Osteoblast (primary cell): ENCODE data around the gene AIRE. TPM values are rescaled to one million over a fixed set of nuclear protein-coding genes. Genes with fewer than 3 reads are reported as not detected.

ENCODE experiments used
- DNase-seq: peaks from one replicate; pipeline ENCODE4 v3.0.0; 2011; ENCODE audit warnings: low spot score, mixed read lengths; ENCODE audit not compliant: insufficient read length; ENCODE audit errors: missing footprints
- H2AFZ ChIP-seq: 2 replicates; pipeline ENCODE4 v1.6.0; 2011; ENCODE audit warnings: mild to moderate bottlenecking, low read length
- H3K27ac ChIP-seq: 2 replicates; pipeline ENCODE4 v1.5.1; 2011; ENCODE audit warnings: mild to moderate bottlenecking, low read depth, low read length, moderate library complexity
- H3K27me3 ChIP-seq: 2 replicates; pipeline ENCODE4 v1.6.0; 2012; ENCODE audit warnings: mild to moderate bottlenecking, control low read depth, inconsistent platforms, low read length, moderate library complexity; ENCODE audit not compliant: insufficient read depth
- H3K36me3 ChIP-seq: 2 replicates; pipeline ENCODE4 v1.5.1; 2011; ENCODE audit warnings: mild to moderate bottlenecking, low read length, control low read depth, moderate library complexity; ENCODE audit not compliant: insufficient read depth
- H3K4me1 ChIP-seq: 2 replicates; pipeline ENCODE4 v1.5.1; 2011; ENCODE audit warnings: mild to moderate bottlenecking, low read length, control low read depth, moderate library complexity; ENCODE audit not compliant: insufficient read depth
- H3K4me2 ChIP-seq: 2 replicates; pipeline ENCODE4 v1.6.0; 2011; ENCODE audit warnings: mild to moderate bottlenecking, low read length; ENCODE audit not compliant: insufficient read depth
- H3K4me3 ChIP-seq: fragments of 200-600 bp; sonication (generic); 3 replicates; pipeline ENCODE4 v1.5.1; 2012; ENCODE audit warnings: mild to moderate bottlenecking, low read length, inconsistent platforms; ENCODE audit not compliant: insufficient read depth
- H3K79me2 ChIP-seq: 2 replicates; pipeline ENCODE4 v1.6.0; 2012; ENCODE audit warnings: mild to moderate bottlenecking, low read length, control low read depth, inconsistent platforms; ENCODE audit not compliant: insufficient read depth
- H3K9me3 ChIP-seq: 2 replicates; pipeline ENCODE4 v1.5.1; 2011; ENCODE audit warnings: low read depth, low read length, control low read depth
- H4K20me1 ChIP-seq: 2 replicates; pipeline ENCODE4 v1.6.0; 2012; ENCODE audit warnings: mild to moderate bottlenecking, low read length, control low read depth; ENCODE audit not compliant: insufficient read depth
- CTCF ChIP-seq: IDR thresholded peaks from 2 replicates; pipeline ENCODE4 v1.5.1; 2011; ENCODE audit warnings: mild to moderate bottlenecking, low read depth, low read length, moderate library complexity; ENCODE audit errors: extremely low read depth
- total RNA-seq: library from RNA; depleted of rRNA; stranded (reverse); fragments of >200 nt; gene quantifications from 2 replicates; pipeline ENCODE4 v1.2.3, GENCODE V29; 2012

Gene AIRE
- total RNA-seq, 1 donor = not detected

DNA sequence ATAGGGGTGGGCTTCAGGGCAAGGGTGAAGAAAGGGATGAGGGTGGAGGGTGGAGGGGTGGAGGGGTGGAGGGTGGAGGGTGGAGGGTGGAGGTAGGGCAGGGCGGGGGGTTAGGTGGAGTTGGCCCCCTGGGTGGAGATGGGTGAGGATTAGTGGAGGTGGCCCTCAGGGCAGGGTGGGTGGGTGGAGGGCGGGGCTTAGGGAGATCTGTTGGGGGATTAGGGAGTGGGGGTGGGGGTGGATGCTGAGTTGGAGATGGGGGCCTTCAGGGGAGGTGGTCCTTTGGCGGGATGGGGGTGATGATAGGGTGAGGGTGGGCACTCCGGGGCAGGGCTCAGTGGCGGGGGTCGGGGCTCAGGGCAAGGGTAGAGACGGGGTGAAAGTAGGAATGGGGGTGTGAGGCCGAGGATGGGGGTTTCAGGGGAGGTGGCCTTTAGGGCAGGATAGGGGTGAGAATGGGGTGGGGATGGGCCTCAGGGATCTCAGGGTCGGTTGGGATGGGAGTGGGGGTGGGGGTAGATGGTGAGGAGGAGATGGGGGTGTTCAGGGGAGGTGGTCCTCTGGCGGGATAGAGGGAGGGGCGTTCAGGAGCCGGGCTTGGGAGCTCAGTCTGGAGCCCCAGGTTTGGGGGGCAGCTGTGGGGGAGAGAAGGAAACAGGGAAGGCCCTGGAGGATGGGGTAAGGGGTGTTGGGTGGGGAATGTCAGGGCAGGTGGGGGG, 23.2 kb upstream of the AIRE start:
- no peak overlapping the region for H3K27ac ChIP-seq
- DNase-seq = peak; percentile 67
- H2AFZ ChIP-seq = no peak overlapping the region
- H3K4me2 ChIP-seq = no peak overlapping the region
- H3K4me1 ChIP-seq = no peaks in the 10 kb centered on the region
- TF ChIP-seq CTCF = no peak
- no peaks in the 10 kb centered on the region for H3K79me2 ChIP-seq
- no peaks in the 10 kb centered on the region for H4K20me1 ChIP-seq
- peaks cover 2% of the 10 kb centered on the region for H3K27me3 ChIP-seq
- no peak overlapping the region for H3K4me3 ChIP-seq
- H3K9me3 ChIP-seq = no peaks in the 10 kb centered on the region
- no peaks in the 10 kb centered on the region for H3K36me3 ChIP-seq

DNA sequence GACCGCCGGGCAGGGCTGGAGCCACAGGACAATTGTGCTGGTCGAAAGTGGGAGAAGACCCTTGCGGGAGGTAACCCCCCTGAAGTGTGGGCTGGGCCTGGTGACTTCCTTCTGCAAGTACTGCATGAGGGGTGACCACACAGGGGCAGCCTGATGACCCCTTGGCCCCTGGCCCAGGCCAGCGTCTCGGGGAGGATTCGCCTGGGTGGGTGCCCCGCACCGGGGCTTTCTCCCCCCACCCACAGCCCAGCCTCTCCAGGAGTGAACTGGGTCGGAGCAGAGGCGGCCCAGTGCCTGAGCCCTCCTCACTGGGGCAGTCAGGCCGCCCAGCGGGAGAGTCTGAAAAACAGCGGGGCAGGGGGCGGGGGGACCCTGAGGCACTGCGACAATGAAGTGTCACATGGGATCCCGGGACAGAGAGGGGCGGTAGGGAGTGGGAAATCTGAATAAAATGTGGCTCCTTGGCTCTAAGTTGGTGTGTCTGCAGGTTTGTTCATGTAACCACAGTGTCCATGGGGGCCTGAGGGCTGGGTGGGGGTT, 22.4 kb upstream of the AIRE start:
- DNase-seq = peak; percentile 50
- no peaks in the 10 kb centered on the region for H3K4me1 ChIP-seq

GRCh38 chr21:44263768-44264167, 21.9 kb upstream of the AIRE start:
- no peaks in the 10 kb centered on the region for H4K20me1 ChIP-seq
- H3K36me3 ChIP-seq = no peaks in the 10 kb centered on the region
- no peak overlapping the region for H3K4me3 ChIP-seq
- H2AFZ ChIP-seq = no peak overlapping the region
- no peaks in the 10 kb centered on the region for H3K4me1 ChIP-seq
- no peak overlapping the region for H3K4me2 ChIP-seq
- H3K9me3 ChIP-seq = no peaks in the 10 kb centered on the region
- H3K27me3 ChIP-seq = peaks cover 2% of the 10 kb centered on the region
- no peak overlapping the region for H3K27ac ChIP-seq
- no peaks in the 10 kb centered on the region for H3K79me2 ChIP-seq
- no peak for TF ChIP-seq CTCF
- DNase-seq = peak; percentile 30

More for the DNA sequence above, 22.4 kb upstream of the AIRE start:
- Histone ChIP-seq H3K4me2 (no peak overlapping the region), H4K20me1 (no peaks in the 10 kb centered on the region), H3K27me3 (peaks cover 2% of the 10 kb centered on the region), H3K79me2 (no peaks in the 10 kb centered on the region), H3K4me3 (no peak overlapping the region), H3K36me3 (no peaks in the 10 kb centered on the region), H2AFZ (no peak overlapping the region), H3K27ac (no peak overlapping the region), H3K9me3 (no peaks in the 10 kb centered on the region)
- no peak for TF ChIP-seq CTCF

- Histone ChIP-seq H3K27me3 (no peaks in the 10 kb centered on the region), H3K9me3 (no peaks in the 10 kb centered on the region)
- DNase-seq = peak; percentile 61
Observed at GRCh38 chr21:44265734-44266270, 19.9 kb upstream of the AIRE start.

More at GRCh38 chr21:44265734-44266270, 19.9 kb upstream of the AIRE start:
- Histone ChIP-seq H3K79me2 (no peaks in the 10 kb centered on the region), H3K27ac (no peak overlapping the region), H3K4me3 (no peak overlapping the region), H4K20me1 (no peaks in the 10 kb centered on the region), H3K4me2 (no peak overlapping the region), H3K36me3 (no peaks in the 10 kb centered on the region), H3K4me1 (no peaks in the 10 kb centered on the region), H2AFZ (no peak overlapping the region)
- no peak for TF ChIP-seq CTCF
